Trophoblast cell (in vitro differentiated cells and primary cell): ENCODE data around the gene XG.
"Not testable (repeated sequence)": the region's sequence is repeated elsewhere in the genome, so short reads cannot be mapped to it uniquely, and the experiment has no call there.

ENCODE experiments used
- DNase-seq, 2 donors: peaks; one replicate each; pipeline ENCODE4 v3.0.0-alpha.2; 2016
- H2AFZ ChIP-seq: 2 replicates; pipeline ENCODE4 v1.6.1; 2013; ENCODE audit warnings: low read length, moderate library complexity, mild to moderate bottlenecking; ENCODE audit not compliant: insufficient read depth, poor library complexity
- H2AK5ac ChIP-seq: 2 replicates; pipeline ENCODE4 v1.6.1; 2013; ENCODE audit warnings: mild to moderate bottlenecking, low read length
- H2BK120ac ChIP-seq: 2 replicates; pipeline ENCODE4 v1.6.1; 2013; ENCODE audit warnings: low read length, mild to moderate bottlenecking, moderate library complexity; ENCODE audit not compliant: insufficient read depth, poor library complexity
- H2BK12ac ChIP-seq: 2 replicates; pipeline ENCODE4 v1.6.1; 2013; ENCODE audit warnings: mild to moderate bottlenecking, low read length, moderate library complexity
- H2BK5ac ChIP-seq: 2 replicates; pipeline ENCODE4 v1.6.1; 2013; ENCODE audit warnings: low read length, low read depth, moderate library complexity, mild to moderate bottlenecking; ENCODE audit not compliant: poor library complexity
- H3K14ac ChIP-seq: 2 replicates; pipeline ENCODE4 v1.6.1; 2013; ENCODE audit warnings: mild to moderate bottlenecking, low read length
- H3K18ac ChIP-seq: 2 replicates; pipeline ENCODE4 v1.6.1; 2013; ENCODE audit warnings: mild to moderate bottlenecking, low read length
- H3K23ac ChIP-seq: 2 replicates; pipeline ENCODE4 v1.6.1; 2013; ENCODE audit warnings: low read length
- H3K27ac ChIP-seq: 2 replicates; pipeline ENCODE4 v1.5.1; 2013; ENCODE audit warnings: low read depth, mild to moderate bottlenecking, inconsistent platforms, low read length, moderate library complexity
- H3K27me3 ChIP-seq: 2 replicates; pipeline ENCODE4 v1.6.1; 2013; ENCODE audit warnings: inconsistent platforms, mild to moderate bottlenecking, low read length, moderate library complexity; ENCODE audit not compliant: insufficient read depth
- H3K36me3 ChIP-seq, 2 experiments: 1 replicate in 1 of 2; 2 replicates in 1 of 2; pipeline ENCODE4 v1.6.1; 2013; ENCODE audit warnings: low read length in 2 of 2, mild to moderate bottlenecking in 2 of 2, moderate library complexity in 1 of 2; ENCODE audit not compliant: insufficient read depth in 2 of 2, control insufficient read depth in 1 of 2
- H3K4ac ChIP-seq: 2 replicates; pipeline ENCODE4 v1.6.1; 2013; ENCODE audit warnings: low read depth, mild to moderate bottlenecking, low read length, moderate library complexity
- H3K4me1 ChIP-seq, 2 experiments: 1 replicate in 1 of 2; 2 replicates in 1 of 2; pipeline ENCODE4 v1.6.1; 2013; ENCODE audit warnings: low read length in 2 of 2, mild to moderate bottlenecking in 2 of 2, moderate library complexity in 1 of 2; ENCODE audit not compliant: insufficient read depth in 2 of 2, control insufficient read depth in 1 of 2
- H3K4me2 ChIP-seq: 2 replicates; pipeline ENCODE4 v1.6.1; 2013; ENCODE audit warnings: inconsistent platforms, mild to moderate bottlenecking, low read length, moderate library complexity
- H3K4me3 ChIP-seq: 2 replicates; pipeline ENCODE4 v1.5.1; 2013; ENCODE audit warnings: mild to moderate bottlenecking, low read depth, low read length, inconsistent platforms
- H3K79me1 ChIP-seq: one replicate; pipeline ENCODE4 v1.6.1; 2013; ENCODE audit warnings: low read length
- H3K79me2 ChIP-seq: 2 replicates; pipeline ENCODE4 v1.6.1; 2013; ENCODE audit warnings: low read length, mild to moderate bottlenecking; ENCODE audit not compliant: control insufficient read depth, insufficient read depth, poor library complexity
- H3K9ac ChIP-seq: 2 replicates; pipeline ENCODE4 v1.6.1; 2013; ENCODE audit warnings: mild to moderate bottlenecking, low read length
- H3K9me3 ChIP-seq: 2 replicates; pipeline ENCODE4 v1.6.1; 2013; ENCODE audit warnings: low read depth, mild to moderate bottlenecking, control low read depth, inconsistent platforms, low read length; ENCODE audit not compliant: insufficient read depth
- H4K12ac ChIP-seq: 2 replicates; pipeline ENCODE4 v1.6.1; 2013; ENCODE audit warnings: low read depth, mild to moderate bottlenecking, low read length, moderate library complexity
- H4K8ac ChIP-seq: 2 replicates; pipeline ENCODE4 v1.6.1; 2013; ENCODE audit warnings: low read depth, mild to moderate bottlenecking, low read length, moderate library complexity
- H4K91ac ChIP-seq: one replicate; pipeline ENCODE4 v1.6.1; 2013; ENCODE audit warnings: low read depth, mild to moderate bottlenecking, low read length, moderate library complexity
- WGBS: extraction: QIAGEN DNeasy Blood & Tissue Kit; methylation state at CpG from one replicate; pipeline ENCODE4 v1.1.7; 2013; ENCODE audit warnings: missing lambda C conversion rate; ENCODE audit not compliant: insufficient read length, insufficient coverage; ENCODE audit errors: extremely low coverage; 5-methylcytosine and 5-hydroxymethylcytosine counted together

XG gene

GRCh38 chrX:2723286-2723879, 28.5 kb upstream of the XG start:
- Histone ChIP-seq H2BK5ac (no peak overlapping the region), H3K14ac (no peak overlapping the region), H3K4me3 (no peak overlapping the region), H3K23ac (no peak overlapping the region), H2AFZ (no peak overlapping the region), H4K91ac (no peak overlapping the region), H3K79me2 (no peaks in the 10 kb centered on the region), H2AK5ac (no peak overlapping the region), H3K18ac (no peak overlapping the region), H3K9ac (no peak overlapping the region), H4K8ac (no peak overlapping the region), H3K27me3 (no peaks in the 10 kb centered on the region), H2BK12ac (no peak overlapping the region), H3K4me1 (no peaks in the 10 kb centered on the region), H4K12ac (no peak overlapping the region), H3K27ac (no peak overlapping the region), H3K9me3 (peaks cover 1% of the 10 kb centered on the region), H3K4me2 (no peak overlapping the region), H2BK120ac (no peak overlapping the region), H3K4ac (no peak overlapping the region), H3K36me3 (peaks cover 57 to 65% of the 10 kb centered on the region in 2 experiments), H3K79me1 (no peaks in the 10 kb centered on the region)
- WGBS = no CpG with 5 or more reads among the region's 20 CpGs
- DNase-seq = no peak

- not testable (repeated sequence) for H3K27me3 ChIP-seq, H2BK5ac ChIP-seq, H3K4ac ChIP-seq, H4K91ac ChIP-seq, H2AFZ ChIP-seq, H3K14ac ChIP-seq, H2BK120ac ChIP-seq, H3K4me1 ChIP-seq, H3K9me3 ChIP-seq, H3K18ac ChIP-seq, H2BK12ac ChIP-seq, H4K12ac ChIP-seq, H3K27ac ChIP-seq, H4K8ac ChIP-seq, H3K23ac ChIP-seq, H3K9ac ChIP-seq, H3K79me1 ChIP-seq, DNase-seq, H3K79me2 ChIP-seq, H3K4me2 ChIP-seq, H2AK5ac ChIP-seq
- peak overlapping the region; percentile 40 for H3K4me3 ChIP-seq
- WGBS = no CpG with 5 or more reads among the region's 11 CpGs
- peaks cover 60 to 67% of the 10 kb centered on the region in 2 experiments for H3K36me3 ChIP-seq
Observed at GRCh38 chrX:2727264-2727663, 24.6 kb upstream of the XG start.

- H3K9me3 ChIP-seq = peaks cover 3% of the 10 kb centered on the region
- H3K4ac ChIP-seq = no peak overlapping the region
- no peak overlapping the region for H2AFZ ChIP-seq
- no peak overlapping the region for H2AK5ac ChIP-seq
- no peaks in the 10 kb centered on the region for H3K27me3 ChIP-seq
- no peak overlapping the region for H3K9ac ChIP-seq
- peaks cover 37 to 47% of the 10 kb centered on the region in 2 experiments for H3K36me3 ChIP-seq
- H3K27ac ChIP-seq = no peak overlapping the region
- WGBS = no CpG with 5 or more reads among the region's 9 CpGs
- no peak overlapping the region for H2BK5ac ChIP-seq
- no peak overlapping the region for H3K23ac ChIP-seq
- no peaks in the 10 kb centered on the region for H3K79me2 ChIP-seq
- H4K8ac ChIP-seq = no peak overlapping the region
- H3K14ac ChIP-seq = no peak overlapping the region
- H3K4me3 ChIP-seq = no peak overlapping the region
- no peak for DNase-seq
- no peak overlapping the region for H4K12ac ChIP-seq
- no peaks in the 10 kb centered on the region for H3K79me1 ChIP-seq
- H2BK12ac ChIP-seq = no peak overlapping the region
- no peak overlapping the region for H4K91ac ChIP-seq
- no peaks in the 10 kb centered on the region for H3K4me1 ChIP-seq
- H3K18ac ChIP-seq = no peak overlapping the region
- H2BK120ac ChIP-seq = no peak overlapping the region
- H3K4me2 ChIP-seq = no peak overlapping the region
Observed at GRCh38 chrX:2732076-2732475, 19.8 kb upstream of the XG start.

- no peak overlapping the region for H3K4ac ChIP-seq
- no peak overlapping the region for H4K91ac ChIP-seq
- no peaks in the 10 kb centered on the region for H3K27me3 ChIP-seq
- no peak overlapping the region for H4K12ac ChIP-seq
- H4K8ac ChIP-seq = no peak overlapping the region
- H2AFZ ChIP-seq = no peak overlapping the region
- H3K4me3 ChIP-seq = no peak overlapping the region
- no peaks in the 10 kb centered on the region for H3K79me1 ChIP-seq
- no peak overlapping the region for H2BK12ac ChIP-seq
- H3K23ac ChIP-seq = no peak overlapping the region
- no peak for DNase-seq
- H2BK5ac ChIP-seq = no peak overlapping the region
- H3K14ac ChIP-seq = no peak overlapping the region
- no peak overlapping the region for H3K18ac ChIP-seq
- peaks cover 32 to 44% of the 10 kb centered on the region in 2 experiments for H3K36me3 ChIP-seq
- no peaks in the 10 kb centered on the region for H3K79me2 ChIP-seq
- H2AK5ac ChIP-seq = no peak overlapping the region
- no peak overlapping the region for H2BK120ac ChIP-seq
- no peaks in the 10 kb centered on the region for H3K4me1 ChIP-seq
- H3K9me3 ChIP-seq = peaks cover 3% of the 10 kb centered on the region
- H3K9ac ChIP-seq = no peak overlapping the region
- no peak overlapping the region for H3K27ac ChIP-seq
- H3K4me2 ChIP-seq = no peak overlapping the region
Observed at GRCh38 chrX:2732649-2733048, 19.2 kb upstream of the XG start.
